Measurements from ENCODE around the gene ACTRT3. TPM values are rescaled to one million over a fixed set of nuclear protein-coding genes. Genes with fewer than 3 reads are reported as not detected.

Gene ACTRT3
- polyA plus RNA-seq (2013, experiment 1 of 2): 4.2 TPM
- 4.0 TPM for polyA plus RNA-seq (2013, experiment 2 of 2)

DNA sequence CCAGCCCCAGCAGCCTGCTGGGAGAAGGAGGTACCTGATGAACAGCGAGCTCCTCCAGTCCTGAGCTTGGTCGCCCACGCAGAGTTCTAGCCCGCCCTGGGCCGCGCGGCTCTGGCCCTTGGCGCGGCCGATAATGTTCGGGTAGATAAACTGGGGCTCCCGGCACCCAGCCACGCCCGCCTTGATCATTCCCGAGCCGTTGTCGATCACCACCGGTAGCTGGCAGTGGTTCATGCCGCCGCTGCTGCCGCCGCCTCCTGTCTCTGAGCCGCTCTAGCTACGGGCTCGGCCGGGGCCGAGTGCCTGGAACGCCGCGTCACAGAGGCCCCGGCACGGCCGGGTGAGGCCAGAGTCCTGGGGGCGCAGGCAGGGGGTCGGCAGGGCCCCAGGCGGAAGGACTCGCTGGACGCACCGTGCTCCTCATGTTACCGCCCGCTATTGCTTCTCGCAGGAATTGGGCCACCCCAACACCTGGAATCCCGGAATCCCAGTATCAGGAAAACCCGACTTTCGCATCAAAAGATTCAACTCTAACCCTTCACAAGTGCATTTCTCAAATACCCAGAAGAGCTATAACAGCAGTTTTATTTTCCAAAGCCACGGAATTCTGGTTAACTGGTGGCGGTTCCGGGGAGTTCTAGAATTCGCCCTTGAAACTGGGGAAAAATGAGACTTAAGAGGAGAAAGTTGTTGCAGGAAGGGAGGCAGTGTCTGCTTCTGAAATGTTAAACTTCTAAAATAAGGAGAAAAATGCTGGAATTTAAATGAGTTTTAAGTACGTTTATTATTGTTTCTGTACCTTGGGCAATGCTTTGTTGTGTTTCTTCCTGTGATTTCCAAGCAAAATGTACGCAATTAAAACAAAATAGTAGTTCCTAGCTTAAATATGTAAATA, at the start of gene ACTRT3:
TSS of gene ACTRT3 (minus strand) at position 275 of the 895 bp plus-strand sequence. CDS start at position 234, 41 bp downstream.
- Histone ChIP-seq H3K4me3 (ENCODE audit: low read length) (peak within 1 kb of the TSS; percentile 69), H3K23ac (ENCODE audit: low read length) (no peak within 1 kb of the TSS), H3K4ac (ENCODE audit: low read depth, low read length) (no peak within 1 kb of the TSS), H2BK15ac (replicated peaks; ENCODE audit: low read depth) (no peak within 1 kb of the TSS), H3K4me1 (ENCODE audit: control insufficient read depth, low read depth, low read length) (peaks cover 1% of the 10 kb centered on the region), H2AK5ac (ENCODE audit: low read length) (no peak within 1 kb of the TSS), H3K27ac (ENCODE audit: low read depth, low read length) (peak within 1 kb of the TSS; percentile 8), H2BK120ac (ENCODE audit: low read depth, low read length) (no peak within 1 kb of the TSS), H3K36me3 (ENCODE audit: control insufficient read depth, insufficient read depth, low read length) (no peaks in the 10 kb centered on the region), H3K9ac (ENCODE audit: low read length) (peak within 1 kb of the TSS; percentile 76), H3K79me2 (ENCODE audit: control insufficient read depth, insufficient read depth, low read length) (peaks cover 11% of the 10 kb centered on the region), H3K56ac (ENCODE audit: low read length) (peak within 1 kb of the TSS; percentile 85), H3K79me1 (ENCODE audit: low read length) (peaks cover 4% of the 10 kb centered on the region), H4K5ac (ENCODE audit: low read length) (no peak within 1 kb of the TSS), H3K27me3 (ENCODE audit: insufficient read depth, low read length, poor library complexity) (no peaks in the 10 kb centered on the region), H3K4me2 (ENCODE audit: low read length) (peak within 1 kb of the TSS; percentile 33), H4K8ac (ENCODE audit: low read depth, low read length) (no peak within 1 kb of the TSS), H3K18ac (ENCODE audit: low read length) (peak within 1 kb of the TSS; percentile 95), H2BK5ac (ENCODE audit: low read length) (no peak within 1 kb of the TSS)
- WGBS (ENCODE audit: extremely low coverage, insufficient coverage, low lambda C conversion rate): no CpG with 5 or more reads among the region's 51 CpGs
- peak; percentile 94 for DNase-seq

DNA sequence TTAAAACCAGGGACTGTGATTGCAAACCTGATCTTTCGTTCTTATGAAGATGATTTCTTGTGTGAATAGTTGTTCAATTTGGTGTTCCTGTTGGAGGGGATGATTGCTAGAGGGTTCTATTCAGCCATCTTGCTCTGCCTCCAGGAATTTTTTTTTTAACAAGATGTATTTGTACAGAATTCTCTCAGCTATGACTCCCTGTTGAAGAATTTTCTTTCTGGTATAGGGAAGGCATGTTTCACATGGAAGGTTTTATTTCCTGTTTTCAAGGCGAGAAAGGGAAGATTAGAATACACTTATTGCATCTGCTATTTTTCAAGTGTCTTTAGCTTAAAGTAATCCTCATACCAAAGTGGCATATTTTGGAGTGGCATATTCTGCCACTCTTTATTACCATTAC, 49.0 kb upstream of the ACTRT3 start:
- H3K23ac ChIP-seq (ENCODE audit: low read length): no peak overlapping the region
- H3K4ac ChIP-seq (ENCODE audit: low read depth, low read length): no peak overlapping the region
- no CpG with 5 or more reads among the region's 2 CpGs for WGBS (ENCODE audit: extremely low coverage, insufficient coverage, low lambda C conversion rate)
- H3K79me1 ChIP-seq (ENCODE audit: low read length): no peaks in the 10 kb centered on the region
- no peak overlapping the region for H4K8ac ChIP-seq (ENCODE audit: low read depth, low read length)
- H4K5ac ChIP-seq (ENCODE audit: low read length): no peak overlapping the region
- H2BK15ac ChIP-seq (replicated peaks; ENCODE audit: low read depth): no peak overlapping the region
- no peak overlapping the region for H3K4me3 ChIP-seq (ENCODE audit: low read length)
- no peak overlapping the region for H2AK5ac ChIP-seq (ENCODE audit: low read length)
- no peak overlapping the region for H2BK120ac ChIP-seq (ENCODE audit: low read depth, low read length)
- DNase-seq: no peak
- no peak overlapping the region for H3K18ac ChIP-seq (ENCODE audit: low read length)
- no peak overlapping the region for H3K27ac ChIP-seq (ENCODE audit: low read depth, low read length)
- no peak overlapping the region for H3K4me2 ChIP-seq (ENCODE audit: low read length)
- no peak overlapping the region for H3K56ac ChIP-seq (ENCODE audit: low read length)
- H3K9ac ChIP-seq (ENCODE audit: low read length): no peak overlapping the region
- no peak overlapping the region for H2BK5ac ChIP-seq (ENCODE audit: low read length)
- H3K27me3 ChIP-seq (ENCODE audit: insufficient read depth, low read length, poor library complexity): no peaks in the 10 kb centered on the region
- H3K4me1 ChIP-seq (ENCODE audit: control insufficient read depth, low read depth, low read length): no peaks in the 10 kb centered on the region
- H3K79me2 ChIP-seq (ENCODE audit: control insufficient read depth, insufficient read depth, low read length): no peaks in the 10 kb centered on the region
- no peaks in the 10 kb centered on the region for H3K36me3 ChIP-seq (ENCODE audit: control insufficient read depth, insufficient read depth, low read length)

DNA sequence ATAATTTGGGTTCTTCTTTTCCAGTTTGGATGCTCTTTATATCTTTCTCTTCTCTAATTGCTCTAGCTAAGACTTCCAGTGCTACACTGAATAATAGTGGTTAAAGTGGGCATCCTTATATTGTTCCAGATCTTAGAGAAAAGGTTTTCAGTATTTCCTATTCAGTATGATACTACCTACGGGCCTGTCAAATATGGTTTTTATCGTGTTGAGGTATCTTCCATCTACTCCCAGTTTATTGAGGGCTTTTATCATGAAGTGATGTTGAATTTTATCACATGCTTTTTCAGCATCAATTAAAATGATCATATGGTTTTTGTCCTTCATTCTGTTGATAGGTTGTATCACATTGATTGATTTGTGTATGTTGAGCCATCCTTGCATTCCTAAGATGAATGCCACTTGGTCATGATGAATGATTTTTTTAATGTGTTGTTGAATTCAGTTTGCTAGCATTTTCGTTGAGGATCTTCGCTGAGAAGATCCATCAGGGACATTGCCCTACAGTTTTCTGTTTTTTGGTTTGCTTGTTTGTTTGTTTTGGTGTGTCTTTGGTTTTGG, 46.3 kb upstream of the ACTRT3 start:
- Histone ChIP-seq H3K56ac (ENCODE audit: low read length) (no peak overlapping the region), H3K27ac (ENCODE audit: low read depth, low read length) (no peak overlapping the region), H3K18ac (ENCODE audit: low read length) (no peak overlapping the region), H2BK5ac (ENCODE audit: low read length) (no peak overlapping the region), H3K4me3 (ENCODE audit: low read length) (no peak overlapping the region), H2AK5ac (ENCODE audit: low read length) (no peak overlapping the region), H3K36me3 (ENCODE audit: control insufficient read depth, insufficient read depth, low read length) (no peaks in the 10 kb centered on the region), H3K79me1 (ENCODE audit: low read length) (no peaks in the 10 kb centered on the region), H3K4me1 (ENCODE audit: control insufficient read depth, low read depth, low read length) (no peaks in the 10 kb centered on the region), H3K4ac (ENCODE audit: low read depth, low read length) (no peak overlapping the region), H3K79me2 (ENCODE audit: control insufficient read depth, insufficient read depth, low read length) (no peaks in the 10 kb centered on the region), H4K8ac (ENCODE audit: low read depth, low read length) (no peak overlapping the region), H2BK15ac (replicated peaks; ENCODE audit: low read depth) (no peak overlapping the region), H3K4me2 (ENCODE audit: low read length) (no peak overlapping the region), H3K9ac (ENCODE audit: low read length) (no peak overlapping the region), H4K5ac (ENCODE audit: low read length) (no peak overlapping the region), H2BK120ac (ENCODE audit: low read depth, low read length) (no peak overlapping the region), H3K23ac (ENCODE audit: low read length) (no peak overlapping the region), H3K27me3 (ENCODE audit: insufficient read depth, low read length, poor library complexity) (no peaks in the 10 kb centered on the region)
- WGBS (ENCODE audit: extremely low coverage, insufficient coverage, low lambda C conversion rate): no CpG with 5 or more reads among the region's 4 CpGs
- no peak for DNase-seq

DNA sequence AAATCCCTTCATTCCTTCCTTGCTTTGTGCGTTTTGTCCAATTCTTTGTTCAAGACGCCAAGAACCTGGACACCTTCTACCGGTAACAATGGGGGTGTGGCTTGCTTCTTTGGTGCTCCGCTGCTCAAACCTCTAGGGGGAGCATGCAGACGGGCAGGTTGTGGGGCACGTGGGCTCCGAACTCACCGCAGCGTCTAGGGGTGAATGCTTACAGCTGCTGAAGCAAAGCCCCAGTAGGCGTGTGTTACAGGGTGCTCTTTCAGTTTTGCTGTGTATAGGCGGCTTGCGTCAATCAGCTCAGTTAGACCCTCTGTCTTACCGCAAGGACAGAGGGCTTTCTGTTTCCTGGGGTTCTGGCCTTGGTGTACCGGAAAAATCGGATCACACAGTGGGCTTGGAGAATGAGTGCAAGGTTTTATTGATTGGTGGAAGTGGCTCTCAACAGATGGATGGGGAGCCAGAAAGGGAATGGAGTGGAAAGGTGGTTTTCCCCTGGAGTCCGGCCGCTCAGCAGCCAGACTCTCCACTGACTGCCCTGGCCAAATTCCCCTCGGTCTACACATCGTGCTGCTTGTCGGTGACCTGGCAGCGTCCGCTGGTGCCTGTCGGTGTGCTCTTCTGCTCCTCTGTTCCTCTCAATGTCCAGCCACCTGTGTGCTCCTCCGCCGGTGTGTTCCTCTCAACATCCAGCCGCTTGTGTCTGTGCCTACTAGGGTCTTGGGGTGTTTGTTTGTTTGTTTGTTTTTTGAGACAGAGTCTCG, 44.6 kb upstream of the ACTRT3 start:
- Histone ChIP-seq H4K8ac (ENCODE audit: low read depth, low read length) (no peak overlapping the region), H3K4me1 (ENCODE audit: control insufficient read depth, low read depth, low read length) (no peaks in the 10 kb centered on the region), H4K5ac (ENCODE audit: low read length) (no peak overlapping the region), H2AK5ac (ENCODE audit: low read length) (no peak overlapping the region), H3K36me3 (ENCODE audit: control insufficient read depth, insufficient read depth, low read length) (no peaks in the 10 kb centered on the region), H3K27me3 (ENCODE audit: insufficient read depth, low read length, poor library complexity) (no peaks in the 10 kb centered on the region), H2BK5ac (ENCODE audit: low read length) (no peak overlapping the region), H3K27ac (ENCODE audit: low read depth, low read length) (no peak overlapping the region), H3K4ac (ENCODE audit: low read depth, low read length) (no peak overlapping the region), H3K18ac (ENCODE audit: low read length) (no peak overlapping the region), H3K4me3 (ENCODE audit: low read length) (no peak overlapping the region), H3K79me1 (ENCODE audit: low read length) (no peaks in the 10 kb centered on the region), H3K56ac (ENCODE audit: low read length) (no peak overlapping the region), H2BK120ac (ENCODE audit: low read depth, low read length) (no peak overlapping the region), H3K9ac (ENCODE audit: low read length) (no peak overlapping the region), H2BK15ac (replicated peaks; ENCODE audit: low read depth) (no peak overlapping the region), H3K79me2 (ENCODE audit: control insufficient read depth, insufficient read depth, low read length) (no peaks in the 10 kb centered on the region), H3K4me2 (ENCODE audit: low read length) (no peak overlapping the region), H3K23ac (ENCODE audit: low read length) (no peak overlapping the region)
- no CpG with 5 or more reads among the region's 27 CpGs for WGBS (ENCODE audit: extremely low coverage, insufficient coverage, low lambda C conversion rate)
- DNase-seq: peak; percentile 80

DNA sequence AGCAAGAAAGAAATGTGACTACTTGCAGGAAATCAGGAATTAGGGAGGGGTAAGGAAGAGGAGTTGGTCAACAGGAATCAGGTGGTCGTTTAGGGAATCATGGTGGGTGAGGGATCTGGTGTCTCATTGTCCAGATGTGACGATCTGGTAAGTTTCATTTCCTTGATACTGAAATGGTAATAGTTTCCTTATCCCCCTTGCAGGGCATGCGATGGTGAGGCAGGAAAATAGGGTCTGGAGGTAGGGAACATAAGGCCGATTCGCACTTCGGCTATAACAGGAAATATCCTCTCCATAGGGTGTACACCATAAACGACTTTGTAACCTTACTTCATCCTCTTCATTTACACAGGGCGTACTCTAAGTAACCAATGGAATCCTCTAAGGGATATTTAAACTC, 43.9 kb upstream of the ACTRT3 start:
- no peak overlapping the region for H4K8ac ChIP-seq (ENCODE audit: low read depth, low read length)
- H2BK120ac ChIP-seq (ENCODE audit: low read depth, low read length): no peak overlapping the region
- H3K79me1 ChIP-seq (ENCODE audit: low read length): no peaks in the 10 kb centered on the region
- H3K36me3 ChIP-seq (ENCODE audit: control insufficient read depth, insufficient read depth, low read length): no peaks in the 10 kb centered on the region
- peak overlapping the region; percentile 40 for H3K9ac ChIP-seq (ENCODE audit: low read length)
- no peak overlapping the region for H3K27ac ChIP-seq (ENCODE audit: low read depth, low read length)
- no peak overlapping the region for H2BK15ac ChIP-seq (replicated peaks; ENCODE audit: low read depth)
- no peak overlapping the region for H3K4me3 ChIP-seq (ENCODE audit: low read length)
- no peak overlapping the region for H3K18ac ChIP-seq (ENCODE audit: low read length)
- H2BK5ac ChIP-seq (ENCODE audit: low read length): no peak overlapping the region
- H3K27me3 ChIP-seq (ENCODE audit: insufficient read depth, low read length, poor library complexity): no peaks in the 10 kb centered on the region
- peak overlapping the region; percentile 54 for H3K56ac ChIP-seq (ENCODE audit: low read length)
- no peak overlapping the region for H3K4ac ChIP-seq (ENCODE audit: low read depth, low read length)
- H3K4me1 ChIP-seq (ENCODE audit: control insufficient read depth, low read depth, low read length): no peaks in the 10 kb centered on the region
- no peak overlapping the region for H2AK5ac ChIP-seq (ENCODE audit: low read length)
- H3K4me2 ChIP-seq (ENCODE audit: low read length): no peak overlapping the region
- no peak overlapping the region for H4K5ac ChIP-seq (ENCODE audit: low read length)
- H3K79me2 ChIP-seq (ENCODE audit: control insufficient read depth, insufficient read depth, low read length): no peaks in the 10 kb centered on the region
- DNase-seq: no peak
- no peak overlapping the region for H3K23ac ChIP-seq (ENCODE audit: low read length)
- WGBS (ENCODE audit: extremely low coverage, insufficient coverage, low lambda C conversion rate): no CpG with 5 or more reads among the region's 8 CpGs

Measured in mesendoderm (in vitro differentiated cells).